DND-41 (cell line): ENCODE measurements around the gene HPCAL1.

ENCODE experiments used
- EZH2 ChIP-seq: IDR thresholded peaks from 3 replicates; pipeline ENCODE4 v1.6.1; 2012; ENCODE audit warnings: borderline replicate concordance, low read depth, mild to moderate bottlenecking, moderate library complexity, low read length, inconsistent platforms; ENCODE audit not compliant: severe bottlenecking
- TF ChIP-seq, protein P1 (sequence below): IDR thresholded peaks from 2 replicates; pipeline ENCODE4 v1.5.1; 2012; ENCODE audit warnings: borderline replicate concordance, low read length, moderate library complexity, mild to moderate bottlenecking; ENCODE audit not compliant: poor library complexity, severe bottlenecking; ENCODE audit errors: extremely low read depth

DNA sequence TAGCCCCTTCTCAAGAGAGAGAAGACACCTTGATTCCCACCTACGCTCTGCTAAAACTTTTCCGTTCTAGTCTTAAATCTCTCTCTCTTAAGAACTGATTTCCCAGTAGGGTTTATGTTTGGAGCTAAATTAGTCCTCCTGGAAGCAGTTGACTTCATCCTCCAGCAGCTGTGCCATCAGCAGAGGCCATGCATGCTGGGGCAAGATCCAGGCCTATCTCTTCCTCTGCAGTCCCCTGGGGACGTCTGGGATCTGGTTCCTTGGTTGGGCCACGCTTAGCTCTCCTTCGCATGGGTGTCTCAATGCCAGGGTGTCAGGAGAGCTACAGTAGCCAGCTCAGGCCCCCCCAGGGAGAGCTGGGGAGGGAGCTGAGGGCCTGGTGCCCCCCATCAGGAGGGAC is 49.7 kb downstream of the HPCAL1 start:
- TF ChIP-seq, protein P1, sequence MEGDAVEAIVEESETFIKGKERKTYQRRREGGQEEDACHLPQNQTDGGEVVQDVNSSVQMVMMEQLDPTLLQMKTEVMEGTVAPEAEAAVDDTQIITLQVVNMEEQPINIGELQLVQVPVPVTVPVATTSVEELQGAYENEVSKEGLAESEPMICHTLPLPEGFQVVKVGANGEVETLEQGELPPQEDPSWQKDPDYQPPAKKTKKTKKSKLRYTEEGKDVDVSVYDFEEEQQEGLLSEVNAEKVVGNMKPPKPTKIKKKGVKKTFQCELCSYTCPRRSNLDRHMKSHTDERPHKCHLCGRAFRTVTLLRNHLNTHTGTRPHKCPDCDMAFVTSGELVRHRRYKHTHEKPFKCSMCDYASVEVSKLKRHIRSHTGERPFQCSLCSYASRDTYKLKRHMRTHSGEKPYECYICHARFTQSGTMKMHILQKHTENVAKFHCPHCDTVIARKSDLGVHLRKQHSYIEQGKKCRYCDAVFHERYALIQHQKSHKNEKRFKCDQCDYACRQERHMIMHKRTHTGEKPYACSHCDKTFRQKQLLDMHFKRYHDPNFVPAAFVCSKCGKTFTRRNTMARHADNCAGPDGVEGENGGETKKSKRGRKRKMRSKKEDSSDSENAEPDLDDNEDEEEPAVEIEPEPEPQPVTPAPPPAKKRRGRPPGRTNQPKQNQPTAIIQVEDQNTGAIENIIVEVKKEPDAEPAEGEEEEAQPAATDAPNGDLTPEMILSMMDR: no peak
- no peak for TF ChIP-seq EZH2
